ENCODE results near the gene PRKCI.

GRCh38 chr3:170352936-170353335 lies 130.7 kb downstream of the PRKCI start:
- no peak for TF ChIP-seq TCF7L2 (IDR thresholded peaks at IDR 0.05; ENCODE audit: borderline replicate concordance, low read depth, low read length)
- TF ChIP-seq CTCF (tag by site-specific recombination; IDR thresholded peaks at IDR 0.05), result no peak
- no peak for TF ChIP-seq ZNF660 (tag by site-specific recombination; IDR thresholded peaks at IDR 0.05)
- no peak for TF ChIP-seq REST (tag by site-specific recombination; IDR thresholded peaks at IDR 0.05)
- no peak for TF ChIP-seq ZNF707 (tag by site-specific recombination; IDR thresholded peaks at IDR 0.05)
- no peak for TF ChIP-seq ZNF398 (tag by site-specific recombination; IDR thresholded peaks at IDR 0.05)
- no peak for TF ChIP-seq ZNF354C (tag by site-specific recombination; IDR thresholded peaks at IDR 0.05; ENCODE audit: borderline replicate concordance, low read depth)
- TF ChIP-seq ZNF391 (tag by site-specific recombination; IDR thresholded peaks at IDR 0.05; ENCODE audit: borderline replicate concordance, low read depth), result no peak
- no peak for TF ChIP-seq ZNF629 (tag by site-specific recombination; IDR thresholded peaks at IDR 0.05)
- TF ChIP-seq ZNF280D (tag by site-specific recombination; IDR thresholded peaks at IDR 0.05), result no peak
- no peak for TF ChIP-seq ZBTB10 (tag by site-specific recombination; IDR thresholded peaks at IDR 0.05)
- TF ChIP-seq SETDB1 (IDR thresholded peaks at IDR 0.05; ENCODE audit: insufficient read length, low read length), result no peak
- TF ChIP-seq MYNN (tag by site-specific recombination; IDR thresholded peaks at IDR 0.05; ENCODE audit: borderline replicate concordance), result no peak
- no peak for TF ChIP-seq YY1 (tag by site-specific recombination; IDR thresholded peaks at IDR 0.05)

Data from HEK293 (cell line).